Lung (tissue), 12 donors: ENCODE data around the gene GFAP. TPM values are rescaled to one million over a fixed set of nuclear protein-coding genes. Genes with fewer than 3 reads are reported as not detected.

Source experiments
- ATAC-seq: fragments of 200-7000 bp; cut with Tn5 transposase; one replicate; pipeline ENCODE4 v1.9.1; 2020; ENCODE audit warnings: moderate number of reproducible peaks; ENCODE audit not compliant: insufficient read depth, low FRiP score
- DNase-seq, 3 donors: peaks; one replicate each; pipeline ENCODE4 v3.0.0-alpha.2; 2013 to 2017
- H3K27ac ChIP-seq, 2 donors: one replicate each; pipeline ENCODE4 v1.5.1; 2013; ENCODE audit warnings: mild to moderate bottlenecking in 2 of 2, moderate library complexity in 2 of 2, control low read depth in 1 of 2, inconsistent platforms in 1 of 2, low read depth in 1 of 2, low read length in 1 of 2
- H3K27me3 ChIP-seq, 3 donors: one replicate each; pipeline ENCODE4 v1.5.1; 2013; ENCODE audit warnings: low read length in 2 of 3; ENCODE audit not compliant: control insufficient read depth in 3 of 3, insufficient read depth in 3 of 3
- H3K36me3 ChIP-seq, 4 donors: one replicate each; pipeline ENCODE4 v1.5.1; 2013; ENCODE audit warnings: low read length in 4 of 4, mild to moderate bottlenecking in 1 of 4, moderate library complexity in 1 of 4; ENCODE audit not compliant: control insufficient read depth in 4 of 4, insufficient read depth in 4 of 4
- H3K4me1 ChIP-seq, 5 donors: one replicate each; pipeline ENCODE4 v1.5.1; 2013; ENCODE audit warnings: low read length in 5 of 5, mild to moderate bottlenecking in 2 of 5, moderate library complexity in 1 of 5; ENCODE audit not compliant: control insufficient read depth in 5 of 5, insufficient read depth in 5 of 5
- H3K4me3 ChIP-seq: one replicate; pipeline ENCODE4 v1.5.1; 2013; ENCODE audit warnings: mild to moderate bottlenecking, control low read depth, moderate library complexity
- H3K9ac ChIP-seq, 2 donors: one replicate each; pipeline ENCODE4 v1.5.1; 2013; ENCODE audit warnings: low read length in 2 of 2, control low read depth in 1 of 2; ENCODE audit not compliant: insufficient read depth in 1 of 2
- H3K9me3 ChIP-seq, 4 donors: one replicate each; pipeline ENCODE4 v1.5.1; 2013; ENCODE audit warnings: low read length in 3 of 4, mild to moderate bottlenecking in 1 of 4, moderate library complexity in 1 of 4; ENCODE audit not compliant: control insufficient read depth in 4 of 4, insufficient read depth in 3 of 4
- WGBS, 2 donors: extraction: QIAGEN DNeasy Blood & Tissue Kit; methylation state at CpG; one replicate each; pipeline ENCODE4 v1.1.7; 2013; 5-methylcytosine and 5-hydroxymethylcytosine counted together
- polyA plus RNA-seq, 2 donors: library from polyadenylated mRNA; stranded (reverse); fragments of 200-250 nt; gene quantifications; one replicate each; pipeline ENCODE4 v1.2.1, GENCODE V29; 2013
- total RNA-seq, 2 donors: library from RNA; depleted of rRNA in 1 of 2; stranded (reverse); fragments of >200 nt in 1 of 2; gene quantifications; one replicate each; pipeline ENCODE4 v1.2.1, GENCODE V29; 2014 to 2021
- TF ChIP-seq, protein P1 (sequence below): IDR thresholded peaks from 2 replicates; pipeline ENCODE4 v1.5.1; 2012; ENCODE audit warnings: mild to moderate bottlenecking; ENCODE audit errors: control extremely low read depth, extremely low read depth
- donor health status: control.
- donor health status: control.
- donor health status: Bipolar disorder and iron deficiency.
- donor health status: healthy.
- donor health status: DM: yes; HTN: yes; CAD: no.

The GFAP gene
- total and polyA plus RNA-seq, 4 donors: 0.25 to 0.88 (median 0.34) TPM

DNA sequence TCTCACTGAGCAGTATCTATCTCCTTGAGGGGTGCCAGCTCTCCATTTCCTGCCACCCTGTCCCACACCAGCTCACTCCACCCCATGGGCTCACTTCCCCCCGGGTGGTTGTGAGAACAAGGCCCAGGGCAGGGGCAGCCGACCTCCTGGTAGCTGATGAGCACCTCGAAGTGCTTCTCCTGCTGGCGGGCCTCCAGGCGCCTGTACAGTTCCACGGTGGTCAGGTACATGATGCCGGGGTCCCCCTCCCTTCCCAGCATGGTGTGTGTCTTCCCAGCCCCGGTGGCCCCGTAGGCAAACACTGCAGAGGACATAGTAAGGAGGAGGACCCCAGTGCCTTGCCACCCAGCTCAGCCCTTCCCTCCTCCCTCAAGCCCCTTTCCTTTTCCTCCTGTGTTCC, 19.8 kb upstream of the GFAP start:
- Histone ChIP-seq H3K4me3 (no peak overlapping the region), H3K4me1 (peaks cover 0 to 3% (median 0%) of the 10 kb centered on the region in 5 donors), H3K9ac (no peak overlapping the region), H3K27ac (no peak overlapping the region), H3K9me3 (no peaks in the 10 kb centered on the region), H3K27me3 (no peaks in the 10 kb centered on the region), H3K36me3 (peaks cover 0 to 18% (median 1%) of the 10 kb centered on the region in 4 donors)
- TF ChIP-seq, protein P1, sequence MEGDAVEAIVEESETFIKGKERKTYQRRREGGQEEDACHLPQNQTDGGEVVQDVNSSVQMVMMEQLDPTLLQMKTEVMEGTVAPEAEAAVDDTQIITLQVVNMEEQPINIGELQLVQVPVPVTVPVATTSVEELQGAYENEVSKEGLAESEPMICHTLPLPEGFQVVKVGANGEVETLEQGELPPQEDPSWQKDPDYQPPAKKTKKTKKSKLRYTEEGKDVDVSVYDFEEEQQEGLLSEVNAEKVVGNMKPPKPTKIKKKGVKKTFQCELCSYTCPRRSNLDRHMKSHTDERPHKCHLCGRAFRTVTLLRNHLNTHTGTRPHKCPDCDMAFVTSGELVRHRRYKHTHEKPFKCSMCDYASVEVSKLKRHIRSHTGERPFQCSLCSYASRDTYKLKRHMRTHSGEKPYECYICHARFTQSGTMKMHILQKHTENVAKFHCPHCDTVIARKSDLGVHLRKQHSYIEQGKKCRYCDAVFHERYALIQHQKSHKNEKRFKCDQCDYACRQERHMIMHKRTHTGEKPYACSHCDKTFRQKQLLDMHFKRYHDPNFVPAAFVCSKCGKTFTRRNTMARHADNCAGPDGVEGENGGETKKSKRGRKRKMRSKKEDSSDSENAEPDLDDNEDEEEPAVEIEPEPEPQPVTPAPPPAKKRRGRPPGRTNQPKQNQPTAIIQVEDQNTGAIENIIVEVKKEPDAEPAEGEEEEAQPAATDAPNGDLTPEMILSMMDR: no peak
- DNase-seq (no peak), ATAC-seq (no peak)
- WGBS, 2 donors: 92 to 96% methylated on average over 9 of the region's 9 CpGs

DNA sequence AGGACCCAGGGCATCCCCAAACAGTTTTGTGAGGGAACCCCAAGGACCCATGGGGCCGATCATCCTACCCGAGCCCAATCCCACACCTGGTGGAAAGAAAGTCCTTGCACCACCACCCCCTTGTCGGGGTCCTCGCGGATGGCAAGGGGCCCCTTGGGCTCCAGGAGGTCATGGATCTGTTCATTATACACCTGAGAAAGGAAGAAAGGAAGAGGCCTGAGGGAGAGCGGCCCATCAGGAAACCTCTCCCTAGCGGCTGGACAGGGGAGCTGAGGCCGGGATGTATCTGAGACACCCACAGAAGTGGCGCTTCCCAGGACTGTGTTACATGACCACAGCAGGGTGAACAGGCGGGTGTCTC, 19.4 kb upstream of the GFAP start:
- no peak for DNase-seq
- WGBS, 2 donors: 98 to 99% methylated on average over 10 of the region's 10 CpGs
- ATAC-seq: no peak
- Histone ChIP-seq H3K4me1 (peaks cover 0 to 3% (median 0%) of the 10 kb centered on the region in 5 donors), H3K36me3 (peaks cover 0 to 18% (median 1%) of the 10 kb centered on the region in 4 donors), H3K9ac (no peak overlapping the region), H3K9me3 (no peaks in the 10 kb centered on the region), H3K4me3 (no peak overlapping the region), H3K27me3 (no peaks in the 10 kb centered on the region), H3K27ac (no peak overlapping the region)
- TF ChIP-seq, protein P1: no peak

DNA sequence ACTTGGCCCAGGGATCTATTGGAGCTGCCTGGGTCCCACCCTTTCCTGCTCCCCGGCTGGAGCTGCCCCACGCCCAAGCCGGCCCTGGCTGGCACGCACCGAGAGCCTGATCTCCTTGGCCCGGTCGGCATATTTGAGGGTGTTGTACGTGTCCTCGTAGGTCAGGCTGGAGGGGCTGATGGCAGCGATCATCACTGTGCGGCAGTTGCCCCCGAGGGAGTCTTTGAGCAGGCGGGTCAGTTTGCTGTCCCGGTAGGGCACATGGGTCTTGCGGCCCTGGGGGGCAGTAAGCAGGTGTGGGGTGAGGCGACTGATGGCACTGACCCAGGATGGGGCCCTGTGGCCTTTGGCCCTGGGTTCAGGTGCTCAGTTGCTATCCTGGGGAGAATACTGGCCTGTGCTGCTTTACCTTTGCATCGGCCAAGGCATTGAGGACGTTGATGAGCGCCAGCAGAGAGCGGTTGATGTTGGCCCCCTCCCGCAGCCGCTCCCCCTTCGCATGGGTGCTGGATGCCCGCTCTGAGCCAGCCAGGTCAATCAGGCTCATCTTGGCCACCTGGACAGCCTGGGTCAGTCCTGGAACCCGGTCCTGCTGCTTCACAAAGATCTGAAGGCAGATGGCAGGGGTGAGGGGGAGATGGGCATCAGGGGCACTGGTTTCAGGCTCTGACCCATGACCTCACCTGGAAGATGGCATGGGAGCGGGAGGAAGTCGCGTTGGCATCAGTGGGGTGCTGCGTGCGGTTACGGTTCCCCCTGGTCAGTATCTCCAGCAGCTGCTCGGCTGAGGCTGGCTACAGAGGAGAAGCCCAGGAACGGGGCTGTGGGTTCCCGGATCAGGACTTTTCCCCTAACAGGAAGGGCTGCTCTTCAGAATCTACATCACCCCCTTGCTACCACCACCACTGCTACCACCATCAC, 18.8 kb upstream of the GFAP start:
- H3K9me3 ChIP-seq: no peaks in the 10 kb centered on the region
- ATAC-seq (no peak), DNase-seq (no peak)
- no peak overlapping the region for H3K4me3 ChIP-seq
- H3K27ac ChIP-seq: no peak overlapping the region
- H3K9ac ChIP-seq: no peak overlapping the region
- H3K36me3 ChIP-seq: peaks cover 0 to 23% (median 1%) of the 10 kb centered on the region in 4 donors
- TF ChIP-seq, protein P1: no peak
- WGBS, 2 donors: 91 to 94% methylated on average over 34 of the region's 34 CpGs
- no peaks in the 10 kb centered on the region for H3K27me3 ChIP-seq
- peaks cover 0 to 3% (median 0%) of the 10 kb centered on the region in 5 donors for H3K4me1 ChIP-seq

DNA sequence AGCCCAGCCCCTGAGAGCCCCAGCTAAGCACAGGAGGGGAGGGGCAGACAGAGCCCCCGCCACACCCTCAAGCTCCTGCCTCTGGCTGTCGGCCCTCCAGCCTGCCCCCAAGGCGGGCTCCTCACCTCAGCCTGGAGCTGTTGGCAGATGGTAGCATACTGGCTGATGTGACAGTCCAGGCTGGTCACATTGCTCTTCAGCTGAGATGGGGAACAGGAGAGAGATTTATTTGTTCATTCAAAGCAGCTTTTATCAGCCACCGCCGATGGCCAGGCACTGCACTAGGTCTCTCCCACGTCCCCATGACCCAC, 17.4 kb upstream of the GFAP start:
- peaks cover 0 to 21% (median 1%) of the 10 kb centered on the region in 4 donors for H3K36me3 ChIP-seq
- no peak for DNase-seq

More for the DNA sequence above, 17.4 kb upstream of the GFAP start:
- H3K9ac ChIP-seq: no peak overlapping the region
- no peak overlapping the region for H3K27ac ChIP-seq
- H3K4me1 ChIP-seq: peaks cover 0 to 3% (median 0%) of the 10 kb centered on the region in 5 donors
- no peak for ATAC-seq
- no peaks in the 10 kb centered on the region for H3K27me3 ChIP-seq
- H3K9me3 ChIP-seq: no peaks in the 10 kb centered on the region
- H3K4me3 ChIP-seq: no peak overlapping the region
- 93 to 94% methylated on average over 6 of the region's 6 CpGs for WGBS, 2 donors
- TF ChIP-seq, protein P1: no peak
